Measurements from ENCODE around the gene IGF1R.

GRCh38 chr15:98635848-98636247, 12.5 kb upstream of the IGF1R start:
- no peak for TF ChIP-seq CTCF (conservative IDR thresholded peaks at IDR 0.05 in 1 of 2, IDR thresholded peaks at IDR 0.05 in 1 of 2; ENCODE audit: extremely low read depth in 1 of 2, insufficient read depth in 1 of 2, low read depth in 1 of 2, low read length in 2 of 2)
- no peak for TF ChIP-seq EZH2 (IDR thresholded peaks at IDR 0.05; ENCODE audit: borderline replicate concordance, low read length)

All from mammary epithelial cell (primary cell).